GM12878 (cell line): ENCODE results near the gene IMMT. TPM values are rescaled to one million over a fixed set of nuclear protein-coding genes. Genes with fewer than 3 reads are reported as not detected.

Experiments used
- ATAC-seq: fragments of 200-7000 bp; cut with Tn5 transposase; 3 replicates; pipeline ENCODE4 v1.9.1; 2020; ENCODE audit warnings: mild to moderate bottlenecking, moderate library complexity
- BruUV-seq: library from RNA; stranded (reverse); fragments of 400-500 nt; replicated peaks from 2 replicates; lab custom pipeline; 2021; lab: Mats Ljungman, UMichigan
- CTCF ChIA-PET: fragments of 300-600 bp; sonication (Branson Sonifier 250); formaldehyde crosslinking; extraction: SDS; loops from one replicate; lab custom pipeline; 2021; ENCODE audit warnings: inconsistent platforms; lab: Yijun Ruan, JAX
- POLR2A ChIA-PET: fragments of 350-600 bp; formaldehyde crosslinking; extraction: SDS; loops from one replicate; lab custom pipeline; 2021; ENCODE audit warnings: inconsistent platforms; lab: Charles Lee
- RAD21 ChIA-PET: fragments of 300-600 bp; sonication (Branson Sonifier 250); formaldehyde crosslinking; loops from one replicate; lab custom pipeline; 2023; ENCODE audit warnings: antibody characterized with exemption; ENCODE audit not compliant: unreplicated experiment; lab: Charles Lee
- SMC1A ChIA-PET: fragments of 300-600 bp; sonication (Branson Sonifier 250); formaldehyde crosslinking; loops from one replicate; lab custom pipeline; 2023; ENCODE audit not compliant: unreplicated experiment, uncharacterized antibody; lab: Charles Lee
- DNase-seq: peaks from one replicate; pipeline ENCODE4 v3.0.0-alpha.2; 2011; ENCODE audit warnings: low read depth, low spot score
- FAIRE-seq: peaks from 3 replicates; lab custom pipeline; 2011; peaks lifted over from hg19 to GRCh38; lab: Jason Lieb, UNC
- H2AFZ ChIP-seq: 2 replicates; pipeline ENCODE4 v1.6.0; 2011; ENCODE audit warnings: low read depth, low read length, control low read depth; ENCODE audit not compliant: control insufficient read depth
- H3K27ac ChIP-seq: 2 replicates; pipeline ENCODE4 v1.5.1; 2011; ENCODE audit warnings: control low read depth; ENCODE audit not compliant: control insufficient read depth, insufficient read depth
- H3K27me3 ChIP-seq, 2 experiments: replicated peaks in 1 of 2; 2 replicates each; pipeline versions ENCODE4 v1.6.0 to v1.6.1; 2011; ENCODE audit warnings: low read length in 1 of 2; ENCODE audit not compliant: control insufficient read depth in 2 of 2, insufficient read depth in 2 of 2
- H3K36me3 ChIP-seq, 2 experiments: 2 replicates each; pipeline ENCODE4 v1.5.1; 2011; ENCODE audit warnings: low read length in 1 of 2; ENCODE audit not compliant: control insufficient read depth in 2 of 2, insufficient read depth in 2 of 2
- H3K4me1 ChIP-seq: 2 replicates; pipeline ENCODE4 v1.6.1; 2011; ENCODE audit warnings: mild to moderate bottlenecking, low read length, moderate library complexity, mixed read lengths; ENCODE audit not compliant: control insufficient read depth, insufficient read depth
- H3K4me2 ChIP-seq: 2 replicates; pipeline ENCODE4 v1.6.0; 2011; ENCODE audit warnings: control low read depth; ENCODE audit not compliant: control insufficient read depth, insufficient read depth
- H3K4me3 ChIP-seq: fragments of 200-600 bp; sonication (generic); 2 replicates; pipeline ENCODE4 v1.5.1; 2016
- H3K79me2 ChIP-seq: 2 replicates; pipeline ENCODE4 v1.6.0; 2011; ENCODE audit warnings: low read length; ENCODE audit not compliant: control insufficient read depth, insufficient read depth
- H3K9ac ChIP-seq: 2 replicates; pipeline ENCODE4 v1.8.0; 2011; ENCODE audit warnings: low read length, control low read depth, mixed read lengths; ENCODE audit not compliant: control insufficient read depth, insufficient read depth
- H3K9me3 ChIP-seq: replicated peaks from 3 replicates; pipeline ENCODE4 v1.5.1; 2011; ENCODE audit warnings: mild to moderate bottlenecking, low read length; ENCODE audit not compliant: control insufficient read depth, insufficient read depth
- H4K20me1 ChIP-seq: 2 replicates; pipeline ENCODE4 v1.6.0; 2011; ENCODE audit not compliant: control insufficient read depth, insufficient read depth
- CHD1 ChIP-seq: IDR thresholded peaks from 2 replicates; pipeline ENCODE4 v1.6.1; 2012; ENCODE audit warnings: low read depth, low read length, improper control_type of control experiment
- DPF2 ChIP-seq: fragments of 450-650 bp; IDR thresholded peaks from 2 replicates; pipeline ENCODE4 v1.6.1; 2017; ENCODE audit warnings: mild to moderate bottlenecking
- EZH2 ChIP-seq: IDR thresholded peaks from 2 replicates; pipeline ENCODE4 v1.6.1; 2012; ENCODE audit warnings: low read depth, mild to moderate bottlenecking, control low read depth, inconsistent platforms, low read length, borderline replicate concordance; ENCODE audit not compliant: control insufficient read depth
- JUND ChIP-seq: IDR thresholded peaks from 2 replicates; pipeline ENCODE4 v1.6.1; 2012; ENCODE audit warnings: low read depth, mild to moderate bottlenecking, low read length, improper control_type of control experiment, moderate library complexity
- NBN ChIP-seq: fragments of 450-650 bp; IDR thresholded peaks from 2 replicates; pipeline ENCODE4 v1.6.1; 2016
- NFYB ChIP-seq: IDR thresholded peaks from 2 replicates; pipeline ENCODE4 v1.6.1; 2011; ENCODE audit warnings: low read depth, mild to moderate bottlenecking, low read length, improper control_type of control experiment, moderate library complexity; ENCODE audit not compliant: insufficient read depth
- RB1 ChIP-seq: fragments of 450-650 bp; formaldehyde crosslinking; IDR thresholded peaks from 2 replicates; pipeline ENCODE4 v1.6.1; 2017; ENCODE audit warnings: mild to moderate bottlenecking, borderline replicate concordance
- RCOR1 ChIP-seq: conservative IDR thresholded peaks from 2 replicates; pipeline ENCODE4 v1.6.1; 2012; ENCODE audit warnings: low read depth, low read length, improper control_type of control experiment
- RFX5 ChIP-seq: IDR thresholded peaks from 2 replicates; pipeline ENCODE4 v1.6.1; 2011; ENCODE audit warnings: low read depth, low read length, improper control_type of control experiment
- SMARCA5 ChIP-seq: fragments of 450-650 bp; IDR thresholded peaks from 2 replicates; pipeline ENCODE4 v1.6.1; 2017; ENCODE audit warnings: mild to moderate bottlenecking
- STAT3 ChIP-seq: IDR thresholded peaks from 2 replicates; pipeline ENCODE4 v1.6.1; 2011; ENCODE audit warnings: low read depth, low read length, improper control_type of control experiment
- TCF7 ChIP-seq: IDR thresholded peaks from 2 replicates; pipeline ENCODE4 v1.6.1; 2014; ENCODE audit warnings: antibody characterized with exemption, borderline replicate concordance
- ZNF384 ChIP-seq: IDR thresholded peaks from 2 replicates; pipeline ENCODE4 v1.6.1; 2012; ENCODE audit warnings: low read depth, mild to moderate bottlenecking, low read length, improper control_type of control experiment, borderline replicate concordance
- ZSCAN29 ChIP-seq: fragments of 450-650 bp; IDR thresholded peaks from 2 replicates; pipeline ENCODE4 v1.6.1; 2017; ENCODE audit warnings: mild to moderate bottlenecking, moderate library complexity
- WGBS: methylation state at CpG from one replicate; pipeline ENCODE4 v1.1.6; 2016; ENCODE audit warnings: low lambda C conversion rate; ENCODE audit not compliant: insufficient replicate concordance, insufficient coverage; ENCODE audit errors: missing lambda C conversion rate; 5-methylcytosine and 5-hydroxymethylcytosine counted together
- in situ Hi-C: fragments of 300-500 bp; cut with MboI; formaldehyde crosslinking; loops from 9 replicates; pipeline ENCODE4 v1.14.3; 2018; ENCODE audit warnings: mixed read lengths
- intact Hi-C: fragments of 100-400 bp; cut with micrococcal nuclease; formaldehyde crosslinking; loops from one replicate; pipeline ENCODE4 v1.14.2; 2022; ENCODE audit not compliant: unreplicated experiment
- polyA plus RNA-seq, 11 experiments: library from polyadenylated mRNA; depleted of rRNA in 4 of 11; unstranded in 6 of 11; stranded (reverse) in 5 of 11; fragments of >200 nt; fragmentation: Nextera tagmentation in 4 of 11; fragmentation: Illumina TruSeq in 1 of 11; extraction: Ambion mirVana in 4 of 11; extraction: Trizol in 1 of 11; gene quantifications; 1 replicate in 1 of 11; 2 replicates in 10 of 11; pipeline versions ENCODE4 v1.2.1 to v1.2.3, GENCODE V29; 2011 to 2016; ENCODE audit warnings: inconsistent platforms in 2 of 11, missing spikeins in 2 of 11, low read depth in 1 of 11
- total RNA-seq, 4 experiments: library from RNA; depleted of rRNA in 3 of 4; stranded (reverse); fragments of >200 nt in 3 of 4; fragmentation: Illumina TruSeq in 1 of 4; extraction: Trizol in 1 of 4; gene quantifications; 2 replicates each; pipeline versions ENCODE4 v1.2.1 to v1.2.3, GENCODE V29; 2013 to 2021
- TF ChIP-seq, protein P1 (sequence below), 3 experiments: IDR thresholded peaks in 2 of 3; conservative IDR thresholded peaks in 1 of 3; 2 replicates each; pipeline ENCODE4 v1.5.1; 2011; ENCODE audit warnings: low read depth in 3 of 3, low read length in 3 of 3, mild to moderate bottlenecking in 3 of 3, control low read depth in 2 of 3, moderate library complexity in 2 of 3, inconsistent platforms in 1 of 3, mixed read lengths in 1 of 3; ENCODE audit not compliant: control insufficient read depth in 2 of 3, insufficient read depth in 1 of 3; ENCODE audit errors: extremely low read depth in 1 of 3
- TF ChIP-seq, protein P2 (sequence below): IDR thresholded peaks from 2 replicates; pipeline ENCODE4 v1.6.1; 2012; ENCODE audit warnings: low read depth, low read length, improper control_type of control experiment

IMMT gene
- total and polyA plus RNA-seq, 10 of the 15 experiments (the other 5 are each of a cell fraction or from before 2014, with no cell fraction given), result 78.4 to 149 (median 98.7) TPM

DNA sequence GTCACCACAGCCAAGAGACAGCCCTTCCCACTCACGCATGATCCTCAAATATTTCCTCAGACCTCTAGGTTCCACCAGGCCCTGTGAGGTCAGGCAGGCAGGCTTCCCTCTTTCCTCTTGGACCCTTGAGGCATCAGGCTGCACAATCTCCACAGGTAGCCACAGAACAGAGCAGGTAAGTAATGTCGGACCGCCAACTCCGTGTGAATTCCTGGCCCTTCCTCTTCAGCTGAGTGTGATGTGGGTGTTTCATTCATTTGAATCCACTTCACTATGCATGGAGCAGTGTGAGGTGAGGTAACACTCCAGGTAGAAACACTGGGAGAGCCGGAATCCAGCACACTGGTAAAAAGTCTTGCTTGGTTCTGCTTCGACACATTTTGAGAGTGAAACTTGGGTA, 48.0 kb upstream of the IMMT start:
- in situ Hi-C loops, result no loop called here
- Histone ChIP-seq H3K27ac (peak overlapping the region; percentile 64; the same call in 1 of the 2 replicates), H3K4me3 (no peak overlapping the region), H3K27me3 (no peaks in the 10 kb centered on the region), H3K9ac (no peak overlapping the region), H3K36me3 (no peaks in the 10 kb centered on the region), H4K20me1 (no peaks in the 10 kb centered on the region), H3K79me2 (no peaks in the 10 kb centered on the region), H3K9me3 (no peaks in the 10 kb centered on the region), H3K4me2 (no peak overlapping the region), H2AFZ (no peak overlapping the region)
- POLR2A ChIA-PET, result no interaction called here
- no TSS peak for BruUV-seq
- SMC1A ChIA-PET, result interaction anchor here (1.4 to 1.6 kb wide), 2 partner anchors 18 to 31 kb away, joined by 11 read pairs; no protein-coding TSS in a partner anchor
- RAD21 ChIA-PET, result interaction anchor here (1.1 to 2.6 kb wide), 2 partner anchors 31 to 54 kb away, joined by 5 to 14 read pairs; no protein-coding TSS in a partner anchor
- no peak for FAIRE-seq
- intact Hi-C loops, result no loop called here
- no peak for TF ChIP-seq NBN
- TF ChIP-seq RB1, result no peak
- no peak for TF ChIP-seq EZH2
- no peak for TF ChIP-seq ZSCAN29
- TF ChIP-seq DPF2, result no peak
- TF ChIP-seq, protein P1, sequence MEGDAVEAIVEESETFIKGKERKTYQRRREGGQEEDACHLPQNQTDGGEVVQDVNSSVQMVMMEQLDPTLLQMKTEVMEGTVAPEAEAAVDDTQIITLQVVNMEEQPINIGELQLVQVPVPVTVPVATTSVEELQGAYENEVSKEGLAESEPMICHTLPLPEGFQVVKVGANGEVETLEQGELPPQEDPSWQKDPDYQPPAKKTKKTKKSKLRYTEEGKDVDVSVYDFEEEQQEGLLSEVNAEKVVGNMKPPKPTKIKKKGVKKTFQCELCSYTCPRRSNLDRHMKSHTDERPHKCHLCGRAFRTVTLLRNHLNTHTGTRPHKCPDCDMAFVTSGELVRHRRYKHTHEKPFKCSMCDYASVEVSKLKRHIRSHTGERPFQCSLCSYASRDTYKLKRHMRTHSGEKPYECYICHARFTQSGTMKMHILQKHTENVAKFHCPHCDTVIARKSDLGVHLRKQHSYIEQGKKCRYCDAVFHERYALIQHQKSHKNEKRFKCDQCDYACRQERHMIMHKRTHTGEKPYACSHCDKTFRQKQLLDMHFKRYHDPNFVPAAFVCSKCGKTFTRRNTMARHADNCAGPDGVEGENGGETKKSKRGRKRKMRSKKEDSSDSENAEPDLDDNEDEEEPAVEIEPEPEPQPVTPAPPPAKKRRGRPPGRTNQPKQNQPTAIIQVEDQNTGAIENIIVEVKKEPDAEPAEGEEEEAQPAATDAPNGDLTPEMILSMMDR (IDR thresholded peaks at IDR 0.05 in 2 of 3, conservative IDR thresholded peaks at IDR 0.05 in 1 of 3; ENCODE audit: control insufficient read depth in 2 of 3, extremely low read depth in 1 of 3, insufficient read depth in 1 of 3, low read depth in 3 of 3, low read length in 3 of 3), result no peak
- TF ChIP-seq, protein P2, sequence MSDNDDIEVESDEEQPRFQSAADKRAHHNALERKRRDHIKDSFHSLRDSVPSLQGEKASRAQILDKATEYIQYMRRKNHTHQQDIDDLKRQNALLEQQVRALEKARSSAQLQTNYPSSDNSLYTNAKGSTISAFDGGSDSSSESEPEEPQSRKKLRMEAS, result no peak
- TF ChIP-seq JUND, result no peak
- no peak for TF ChIP-seq TCF7
- TF ChIP-seq RFX5, result no peak
- TF ChIP-seq CHD1, result no peak
- no peak for TF ChIP-seq SMARCA5
- no peak for TF ChIP-seq ZNF384
- no peak for TF ChIP-seq NFYB
- no peak for TF ChIP-seq RCOR1
- no peak for TF ChIP-seq STAT3
- TF ChIP-seq, all 136 proteins: peak for 0
- CTCF ChIA-PET, result interaction anchor here (0.6 to 0.8 kb wide), 2 partner anchors 18 to 608 kb away, joined by 3 read pairs; no protein-coding TSS in a partner anchor
- peaks cover 25% of the 10 kb centered on the region for H3K4me1 ChIP-seq
- ATAC-seq (no peak), DNase-seq (no peak)
- WGBS, result 94% methylated on average over 6 of the region's 6 CpGs
